GM12878 (cell line): Measurements from ENCODE around the gene KRTAP10-2. TPM values are rescaled to one million over a fixed set of nuclear protein-coding genes. Genes with fewer than 3 reads are reported as not detected.

Source experiments
- ATAC-seq: fragments of 200-7000 bp; cut with Tn5 transposase; 3 replicates; pipeline ENCODE4 v1.9.1; 2020; ENCODE audit warnings: mild to moderate bottlenecking, moderate library complexity
- BruUV-seq: library from RNA; stranded (reverse); fragments of 400-500 nt; replicated peaks from 2 replicates; lab custom pipeline; 2021; lab: Mats Ljungman, UMichigan
- CTCF ChIA-PET: fragments of 300-600 bp; sonication (Branson Sonifier 250); formaldehyde crosslinking; extraction: SDS; loops from one replicate; lab custom pipeline; 2021; ENCODE audit warnings: inconsistent platforms; lab: Yijun Ruan, JAX
- POLR2A ChIA-PET: fragments of 350-600 bp; formaldehyde crosslinking; extraction: SDS; loops from one replicate; lab custom pipeline; 2021; ENCODE audit warnings: inconsistent platforms; lab: Charles Lee
- RAD21 ChIA-PET: fragments of 300-600 bp; sonication (Branson Sonifier 250); formaldehyde crosslinking; loops from one replicate; lab custom pipeline; 2023; ENCODE audit warnings: antibody characterized with exemption; ENCODE audit not compliant: unreplicated experiment; lab: Charles Lee
- SMC1A ChIA-PET: fragments of 300-600 bp; sonication (Branson Sonifier 250); formaldehyde crosslinking; loops from one replicate; lab custom pipeline; 2023; ENCODE audit not compliant: unreplicated experiment, uncharacterized antibody; lab: Charles Lee
- DNase-seq: peaks from one replicate; pipeline ENCODE4 v3.0.0-alpha.2; 2011; ENCODE audit warnings: low read depth, low spot score
- FAIRE-seq: peaks from 3 replicates; lab custom pipeline; 2011; peaks lifted over from hg19 to GRCh38; lab: Jason Lieb, UNC
- H2AFZ ChIP-seq: 2 replicates; pipeline ENCODE4 v1.6.0; 2011; ENCODE audit warnings: low read depth, low read length, control low read depth; ENCODE audit not compliant: control insufficient read depth
- H3K27ac ChIP-seq: 2 replicates; pipeline ENCODE4 v1.5.1; 2011; ENCODE audit warnings: control low read depth; ENCODE audit not compliant: control insufficient read depth, insufficient read depth
- H3K27me3 ChIP-seq, 2 experiments: replicated peaks in 1 of 2; 2 replicates each; pipeline versions ENCODE4 v1.6.0 to v1.6.1; 2011; ENCODE audit warnings: low read length in 1 of 2; ENCODE audit not compliant: control insufficient read depth in 2 of 2, insufficient read depth in 2 of 2
- H3K36me3 ChIP-seq, 2 experiments: 2 replicates each; pipeline ENCODE4 v1.5.1; 2011; ENCODE audit warnings: low read length in 1 of 2; ENCODE audit not compliant: control insufficient read depth in 2 of 2, insufficient read depth in 2 of 2
- H3K4me1 ChIP-seq: 2 replicates; pipeline ENCODE4 v1.6.1; 2011; ENCODE audit warnings: mild to moderate bottlenecking, low read length, moderate library complexity, mixed read lengths; ENCODE audit not compliant: control insufficient read depth, insufficient read depth
- H3K4me2 ChIP-seq: 2 replicates; pipeline ENCODE4 v1.6.0; 2011; ENCODE audit warnings: control low read depth; ENCODE audit not compliant: control insufficient read depth, insufficient read depth
- H3K4me3 ChIP-seq: fragments of 200-600 bp; sonication (generic); 2 replicates; pipeline ENCODE4 v1.5.1; 2016
- H3K79me2 ChIP-seq: 2 replicates; pipeline ENCODE4 v1.6.0; 2011; ENCODE audit warnings: low read length; ENCODE audit not compliant: control insufficient read depth, insufficient read depth
- H3K9ac ChIP-seq: 2 replicates; pipeline ENCODE4 v1.8.0; 2011; ENCODE audit warnings: low read length, control low read depth, mixed read lengths; ENCODE audit not compliant: control insufficient read depth, insufficient read depth
- H3K9me3 ChIP-seq: replicated peaks from 3 replicates; pipeline ENCODE4 v1.5.1; 2011; ENCODE audit warnings: mild to moderate bottlenecking, low read length; ENCODE audit not compliant: control insufficient read depth, insufficient read depth
- H4K20me1 ChIP-seq: 2 replicates; pipeline ENCODE4 v1.6.0; 2011; ENCODE audit not compliant: control insufficient read depth, insufficient read depth
- BRCA1 ChIP-seq: IDR thresholded peaks from 2 replicates; pipeline ENCODE4 v1.6.1; 2011; ENCODE audit warnings: low read depth, low read length, improper control_type of control experiment
- ESRRA ChIP-seq: IDR thresholded peaks from 2 replicates; pipeline ENCODE4 v1.6.1; 2012; ENCODE audit warnings: mild to moderate bottlenecking, low read length, improper control_type of control experiment
- POLR2AphosphoS2 ChIP-seq: IDR thresholded peaks from 2 replicates; pipeline ENCODE4 v1.6.1; 2011; ENCODE audit warnings: low read depth, mild to moderate bottlenecking, low read length, improper control_type of control experiment, moderate library complexity
- TARDBP ChIP-seq: IDR thresholded peaks from 2 replicates; pipeline ENCODE4 v1.6.1; 2016; ENCODE audit warnings: borderline replicate concordance
- ZNF384 ChIP-seq: IDR thresholded peaks from 2 replicates; pipeline ENCODE4 v1.6.1; 2012; ENCODE audit warnings: low read depth, mild to moderate bottlenecking, low read length, improper control_type of control experiment, borderline replicate concordance
- WGBS: methylation state at CpG from one replicate; pipeline ENCODE4 v1.1.6; 2016; ENCODE audit warnings: low lambda C conversion rate; ENCODE audit not compliant: insufficient replicate concordance, insufficient coverage; ENCODE audit errors: missing lambda C conversion rate; 5-methylcytosine and 5-hydroxymethylcytosine counted together
- in situ Hi-C: fragments of 300-500 bp; cut with MboI; formaldehyde crosslinking; loops from 9 replicates; pipeline ENCODE4 v1.14.3; 2018; ENCODE audit warnings: mixed read lengths
- intact Hi-C: fragments of 100-400 bp; cut with micrococcal nuclease; formaldehyde crosslinking; loops from one replicate; pipeline ENCODE4 v1.14.2; 2022; ENCODE audit not compliant: unreplicated experiment
- polyA plus RNA-seq, 11 experiments: library from polyadenylated mRNA; depleted of rRNA in 4 of 11; unstranded in 6 of 11; stranded (reverse) in 5 of 11; fragments of >200 nt; fragmentation: Nextera tagmentation in 4 of 11; fragmentation: Illumina TruSeq in 1 of 11; extraction: Ambion mirVana in 4 of 11; extraction: Trizol in 1 of 11; gene quantifications; 1 replicate in 1 of 11; 2 replicates in 10 of 11; pipeline versions ENCODE4 v1.2.1 to v1.2.3, GENCODE V29; 2011 to 2016; ENCODE audit warnings: inconsistent platforms in 2 of 11, missing spikeins in 2 of 11, low read depth in 1 of 11
- total RNA-seq, 4 experiments: library from RNA; depleted of rRNA in 3 of 4; stranded (reverse); fragments of >200 nt in 3 of 4; fragmentation: Illumina TruSeq in 1 of 4; extraction: Trizol in 1 of 4; gene quantifications; 2 replicates each; pipeline versions ENCODE4 v1.2.1 to v1.2.3, GENCODE V29; 2013 to 2021
- TF ChIP-seq, protein P1 (sequence below): IDR thresholded peaks from 2 replicates; pipeline ENCODE4 v1.6.1; 2011; ENCODE audit warnings: mild to moderate bottlenecking, low read depth, low read length, moderate library complexity; ENCODE audit not compliant: insufficient replicate concordance

KRTAP10-2 gene
- total and polyA plus RNA-seq, 10 of the 15 experiments (the other 5 are each of a cell fraction or from before 2014, with no cell fraction given) = not detected

DNA sequence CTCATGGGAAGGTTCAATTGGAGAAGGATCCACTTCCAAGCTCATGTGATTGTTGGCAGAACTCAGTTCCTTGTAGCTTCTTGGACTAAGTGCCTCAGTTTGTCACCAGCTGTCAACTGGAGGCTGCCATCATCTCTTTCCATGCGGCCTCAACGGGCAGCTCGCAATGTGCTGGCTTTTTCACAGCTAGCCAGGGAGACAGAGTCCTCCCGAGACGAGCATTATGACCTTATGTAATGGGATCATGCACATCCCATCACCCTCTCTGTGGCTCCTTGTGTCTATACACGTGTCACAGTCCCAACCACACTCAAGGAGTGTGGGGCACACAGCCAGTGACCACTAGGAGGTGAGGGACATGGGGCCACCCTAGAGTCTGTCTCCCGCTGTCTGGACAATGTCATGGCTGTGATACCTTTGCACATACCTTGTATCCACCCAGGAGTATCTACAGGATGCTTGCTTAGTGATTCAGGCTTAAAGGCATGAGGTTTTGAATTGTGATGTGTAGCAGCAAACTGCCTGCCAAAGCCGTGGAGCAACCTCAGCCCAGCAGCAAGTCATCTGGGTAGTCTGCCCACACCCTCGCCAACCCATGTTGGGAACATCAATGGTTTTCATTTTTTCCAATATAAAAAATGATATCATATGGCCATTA lies 44.9 kb upstream of the KRTAP10-2 start:
- no peak for ATAC-seq
- CTCF ChIA-PET = no interaction called here

DNA sequence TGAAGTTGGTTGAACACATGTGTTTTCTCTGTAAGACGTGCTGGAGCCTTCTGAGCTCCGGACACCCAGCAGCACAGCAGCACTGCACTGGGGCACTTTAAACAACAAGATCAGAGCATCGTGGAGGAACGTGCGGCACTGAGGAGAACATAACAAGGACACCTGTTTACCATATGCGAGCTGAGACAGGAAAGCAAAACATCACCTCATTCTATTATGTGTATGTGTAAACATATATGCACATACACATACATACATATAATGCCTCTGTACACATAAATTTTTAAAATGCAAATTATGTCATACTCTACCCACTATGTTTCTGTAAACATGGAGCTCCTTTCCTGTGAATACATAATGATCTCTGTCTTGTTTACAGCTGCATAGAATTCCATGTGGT lies 44.2 kb upstream of the KRTAP10-2 start:
- in situ Hi-C loops = no loop called here
- FAIRE-seq (no peak), DNase-seq (no peak), ATAC-seq (no peak)
- BruUV-seq = no TSS peak
- no peak overlapping the region for H3K4me3 ChIP-seq
- no peaks in the 10 kb centered on the region for H3K27me3 ChIP-seq
- H2AFZ ChIP-seq = no peak overlapping the region
- no peak overlapping the region for H3K27ac ChIP-seq
- 41% methylated on average over 6 of the region's 6 CpGs for WGBS
- H3K9ac ChIP-seq = no peak overlapping the region
- no peak overlapping the region for H3K4me2 ChIP-seq
- no peaks in the 10 kb centered on the region for H3K4me1 ChIP-seq
- SMC1A ChIA-PET = no interaction called here
- CTCF ChIA-PET = no interaction called here
- POLR2A ChIA-PET = no interaction called here
- H4K20me1 ChIP-seq = no peaks in the 10 kb centered on the region
- no peaks in the 10 kb centered on the region; the same call in 2 of the 3 replicates for H3K9me3 ChIP-seq
- H3K36me3 ChIP-seq = no peaks in the 10 kb centered on the region
- H3K79me2 ChIP-seq = no peaks in the 10 kb centered on the region
- intact Hi-C loops = no loop called here
- TF ChIP-seq POLR2AphosphoS2 = no peak
- TF ChIP-seq, protein P1, sequence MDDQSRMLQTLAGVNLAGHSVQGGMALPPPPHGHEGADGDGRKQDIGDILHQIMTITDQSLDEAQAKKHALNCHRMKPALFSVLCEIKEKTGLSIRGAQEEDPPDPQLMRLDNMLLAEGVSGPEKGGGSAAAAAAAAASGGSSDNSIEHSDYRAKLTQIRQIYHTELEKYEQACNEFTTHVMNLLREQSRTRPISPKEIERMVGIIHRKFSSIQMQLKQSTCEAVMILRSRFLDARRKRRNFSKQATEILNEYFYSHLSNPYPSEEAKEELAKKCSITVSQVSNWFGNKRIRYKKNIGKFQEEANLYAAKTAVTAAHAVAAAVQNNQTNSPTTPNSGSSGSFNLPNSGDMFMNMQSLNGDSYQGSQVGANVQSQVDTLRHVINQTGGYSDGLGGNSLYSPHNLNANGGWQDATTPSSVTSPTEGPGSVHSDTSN = no peak
- RAD21 ChIA-PET = no interaction called here

More for the DNA sequence above, 44.9 kb upstream of the KRTAP10-2 start:
- Histone ChIP-seq H3K4me3 (no peak overlapping the region), H3K79me2 (no peaks in the 10 kb centered on the region), H4K20me1 (no peaks in the 10 kb centered on the region), H3K27ac (no peak overlapping the region), H2AFZ (no peak overlapping the region), H3K36me3 (no peaks in the 10 kb centered on the region), H3K9ac (no peak overlapping the region), H3K4me2 (no peak overlapping the region), H3K9me3 (no peaks in the 10 kb centered on the region; the same call in 2 of the 3 replicates), H3K27me3 (no peaks in the 10 kb centered on the region), H3K4me1 (no peaks in the 10 kb centered on the region)
- intact Hi-C loops = no loop called here
- ChIA-PET POLR2A (interaction anchor here (0.8 kb wide), 1 partner anchor 208 kb away, joined by 5 read pairs; no protein-coding TSS in a partner anchor), RAD21 (no interaction called here), SMC1A (no interaction called here)
- FAIRE-seq = no peak
- TF ChIP-seq ESRRA = no peak
- TF ChIP-seq TARDBP = no peak
- TF ChIP-seq ZNF384 = no peak
- no peak for TF ChIP-seq BRCA1
- no peak for DNase-seq
- in situ Hi-C loops = no loop called here
- no TSS peak for BruUV-seq
- 5% methylated on average over 9 of the region's 9 CpGs for WGBS
